Activated naive CD8-positive, alpha-beta T cell treated with anti-CD3 and anti-CD28 coated beads, Interleukin-2, amount 10 ng/mL, durations not matched to agents 7 days and 5 days (primary cell): ENCODE results near the gene STK36. TPM values are rescaled to one million over a fixed set of nuclear protein-coding genes. Genes with fewer than 3 reads are reported as not detected.

Source experiments
- total RNA-seq, 2 experiments: library from RNA; stranded (reverse); gene quantifications; one replicate each; pipeline ENCODE4 v1.2.3, GENCODE V29; 2021

Gene STK36
- total RNA-seq, 2 experiments from 2014 or later: 19.9 to 20.1 TPM

Other genes with a start within 250 kb of the STK36 start
- gene USP37, start 103.7 kb upstream of the STK36 start, total RNA-seq: 10 to 100 TPM; 31.9 to 33.5 TPM
- 10 to 100 TPM; 75.0 to 79.5 TPM for gene CNOT9, start 103.2 kb upstream of the STK36 start, total RNA-seq
- under 1 TPM; 0.54 to 0.64 TPM for gene PLCD4, start 64.2 kb upstream of the STK36 start, total RNA-seq
- 10 to 100 TPM; 48.6 TPM for gene ZNF142, start 12.5 kb upstream of the STK36 start, total RNA-seq
- 10 to 100 TPM; 46.7 to 49.3 TPM for gene BCS1L, start 12.4 kb upstream of the STK36 start, total RNA-seq
- gene RNF25, start 84 bp upstream of the STK36 start, total RNA-seq: 10 to 100 TPM; 21.9 to 30.9 TPM
- 10 to 100 TPM; 24.1 to 26.2 TPM for gene TTLL4, start 38.7 kb downstream of the STK36 start, total RNA-seq
- gene CYP27A1, start 110.1 kb downstream of the STK36 start, total RNA-seq: 1 to 10 TPM; 3.0 to 4.7 TPM
- not detected for gene PRKAG3, start 159.7 kb downstream of the STK36 start, total RNA-seq
- gene WNT6, start 187.7 kb downstream of the STK36 start, total RNA-seq: not detected
- gene WNT10A, start 208.8 kb downstream of the STK36 start, total RNA-seq: 1 to 10 TPM; 1.9 to 2.5 TPM